GOT3 (cell line): ENCODE data around the gene NAALADL2.

Source experiments
- DNase-seq: peaks from one replicate; lab custom pipeline; 2025; ENCODE audit warnings: mixed read lengths; lab: John Stamatoyannopoulos, UW

The NAALADL2 gene

DNA sequence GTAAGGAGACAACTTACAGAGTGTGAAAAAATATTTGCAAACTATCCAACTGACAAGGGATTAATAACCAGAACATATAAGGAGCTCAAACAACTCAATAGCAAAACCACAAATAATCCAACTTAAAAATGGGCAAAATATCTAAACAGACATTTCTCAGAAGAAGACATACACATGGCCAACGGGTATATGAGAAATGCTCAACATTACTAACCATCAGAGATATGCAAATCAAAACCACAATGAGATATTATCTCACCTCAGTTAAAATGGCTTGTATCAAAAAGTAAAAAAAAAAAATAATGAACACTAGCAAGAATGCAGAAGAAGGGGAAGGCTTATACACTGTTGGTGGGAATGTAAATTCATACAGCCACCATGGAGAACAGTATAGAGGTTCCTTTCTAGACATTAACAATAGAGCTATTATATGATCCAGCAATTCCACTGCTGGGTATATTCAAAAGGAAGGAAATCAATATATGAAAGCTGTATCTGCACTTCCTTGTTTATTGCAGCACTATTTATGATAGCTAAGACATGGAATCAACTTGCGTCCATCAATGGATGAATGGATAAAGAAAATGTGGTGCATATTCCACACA lies 998.6 kb downstream of the NAALADL2 start:
- no peak for DNase-seq
